ENCODE data around the gene TFEC. TPM values are rescaled to one million over a fixed set of nuclear protein-coding genes. Genes with fewer than 3 reads are reported as not detected.

Gene TFEC
- total and polyA plus RNA-seq, 10 of the 15 experiments (the other 5 are each of a cell fraction or from before 2014, with no cell fraction given) = 0.18 to 5.8 (median 2.4) TPM

DNA sequence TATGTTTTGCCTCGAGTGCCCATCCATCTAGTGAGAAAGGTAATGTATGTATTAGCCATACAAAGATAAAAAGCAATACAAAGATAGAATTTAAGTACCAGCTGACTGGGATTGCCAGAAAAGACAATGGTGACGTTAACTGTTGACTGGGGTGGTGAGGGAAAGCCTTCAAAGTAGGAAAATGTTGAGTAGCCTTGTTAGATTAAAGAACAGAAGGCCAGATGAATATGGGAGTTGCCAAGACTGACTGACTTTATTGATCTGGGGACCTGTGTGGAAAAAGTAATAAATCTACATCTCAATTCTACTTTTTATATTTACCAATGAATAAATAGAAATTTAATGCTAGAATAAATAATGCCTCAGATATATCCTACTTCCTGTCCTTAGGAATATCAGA is 97.7 kb downstream of the TFEC start:
- Histone ChIP-seq H3K4me2 (ENCODE audit: control insufficient read depth, insufficient read depth) (no peak overlapping the region), H4K20me1 (ENCODE audit: control insufficient read depth, insufficient read depth) (no peaks in the 10 kb centered on the region), H2AFZ (ENCODE audit: control insufficient read depth, low read depth, low read length) (no peak overlapping the region), H3K4me1 (ENCODE audit: control insufficient read depth, insufficient read depth, low read length) (no peaks in the 10 kb centered on the region), H3K27ac (ENCODE audit: control insufficient read depth, insufficient read depth) (no peak overlapping the region), H3K9ac (ENCODE audit: control insufficient read depth, insufficient read depth, low read length) (no peak overlapping the region), H3K9me3 (replicated peaks; ENCODE audit: control insufficient read depth, insufficient read depth, low read length) (no peaks in the 10 kb centered on the region), H3K27me3 (replicated peaks in 1 of 2; ENCODE audit: control insufficient read depth in 2 of 2, insufficient read depth in 2 of 2, low read length in 1 of 2) (no peaks in the 10 kb centered on the region), H3K79me2 (ENCODE audit: control insufficient read depth, insufficient read depth, low read length) (no peaks in the 10 kb centered on the region), H3K4me3 (no peak overlapping the region), H3K36me3 (ENCODE audit: control insufficient read depth in 2 of 2, insufficient read depth in 2 of 2, low read length in 1 of 2) (no peaks in the 10 kb centered on the region)
- POLR2A ChIA-PET = no interaction called here
- in situ Hi-C loops (cut with MboI) (no loop called here), intact Hi-C loops (cut with micrococcal nuclease; ENCODE audit: unreplicated experiment) (no loop called here)
- WGBS (ENCODE audit: insufficient coverage, insufficient replicate concordance, low lambda C conversion rate, missing lambda C conversion rate) = 1% methylated on average over 2 of the region's 2 CpGs
- ATAC-seq (no peak), FAIRE-seq (no peak), DNase-seq (ENCODE audit: low read depth, low spot score) (no peak)
- no TSS peak for BruUV-seq (replicated peaks)
- RAD21 ChIA-PET (ENCODE audit: unreplicated experiment) = no interaction called here
- SMC1A ChIA-PET (ENCODE audit: uncharacterized antibody, unreplicated experiment) = no interaction called here
- CTCF ChIA-PET = no interaction called here
- no peak for TF ChIP-seq ZBED1 (IDR thresholded peaks at IDR 0.05; ENCODE audit: borderline replicate concordance)
- TF ChIP-seq GATAD2B (conservative IDR thresholded peaks at IDR 0.05; ENCODE audit: low read depth) = no peak
- no peak for TF ChIP-seq MXI1 (IDR thresholded peaks at IDR 0.05; ENCODE audit: low read depth, low read length)
- no peak for TF ChIP-seq POLR2AphosphoS5 (IDR thresholded peaks at IDR 0.05; ENCODE audit: low read length)
- no peak for TF ChIP-seq CHD2 (IDR thresholded peaks at IDR 0.05; ENCODE audit: borderline replicate concordance, low read depth, low read length)
- TF ChIP-seq NRF1 (conservative IDR thresholded peaks at IDR 0.05; ENCODE audit: low read depth, low read length) = no peak
- TF ChIP-seq ZNF384 (IDR thresholded peaks at IDR 0.05; ENCODE audit: borderline replicate concordance, low read depth, low read length) = no peak
- no peak for TF ChIP-seq KDM1A (IDR thresholded peaks at IDR 0.05; ENCODE audit: borderline replicate concordance)
- no peak for TF ChIP-seq CREM (IDR thresholded peaks at IDR 0.05; ENCODE audit: low read depth)
- TF ChIP-seq, protein P1, sequence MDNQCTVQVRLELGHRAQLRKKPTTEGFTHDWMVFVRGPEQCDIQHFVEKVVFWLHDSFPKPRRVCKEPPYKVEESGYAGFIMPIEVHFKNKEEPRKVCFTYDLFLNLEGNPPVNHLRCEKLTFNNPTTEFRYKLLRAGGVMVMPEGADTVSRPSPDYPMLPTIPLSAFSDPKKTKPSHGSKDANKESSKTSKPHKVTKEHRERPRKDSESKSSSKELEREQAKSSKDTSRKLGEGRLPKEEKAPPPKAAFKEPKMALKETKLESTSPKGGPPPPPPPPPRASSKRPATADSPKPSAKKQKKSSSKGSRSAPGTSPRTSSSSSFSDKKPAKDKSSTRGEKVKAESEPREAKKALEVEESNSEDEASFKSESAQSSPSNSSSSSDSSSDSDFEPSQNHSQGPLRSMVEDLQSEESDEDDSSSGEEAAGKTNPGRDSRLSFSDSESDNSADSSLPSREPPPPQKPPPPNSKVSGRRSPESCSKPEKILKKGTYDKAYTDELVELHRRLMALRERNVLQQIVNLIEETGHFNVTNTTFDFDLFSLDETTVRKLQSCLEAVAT (IDR thresholded peaks at IDR 0.05) = no peak
- no peak for TF ChIP-seq POLR2AphosphoS2 (IDR thresholded peaks at IDR 0.05; ENCODE audit: low read depth, low read length)
- TF ChIP-seq, protein P2, sequence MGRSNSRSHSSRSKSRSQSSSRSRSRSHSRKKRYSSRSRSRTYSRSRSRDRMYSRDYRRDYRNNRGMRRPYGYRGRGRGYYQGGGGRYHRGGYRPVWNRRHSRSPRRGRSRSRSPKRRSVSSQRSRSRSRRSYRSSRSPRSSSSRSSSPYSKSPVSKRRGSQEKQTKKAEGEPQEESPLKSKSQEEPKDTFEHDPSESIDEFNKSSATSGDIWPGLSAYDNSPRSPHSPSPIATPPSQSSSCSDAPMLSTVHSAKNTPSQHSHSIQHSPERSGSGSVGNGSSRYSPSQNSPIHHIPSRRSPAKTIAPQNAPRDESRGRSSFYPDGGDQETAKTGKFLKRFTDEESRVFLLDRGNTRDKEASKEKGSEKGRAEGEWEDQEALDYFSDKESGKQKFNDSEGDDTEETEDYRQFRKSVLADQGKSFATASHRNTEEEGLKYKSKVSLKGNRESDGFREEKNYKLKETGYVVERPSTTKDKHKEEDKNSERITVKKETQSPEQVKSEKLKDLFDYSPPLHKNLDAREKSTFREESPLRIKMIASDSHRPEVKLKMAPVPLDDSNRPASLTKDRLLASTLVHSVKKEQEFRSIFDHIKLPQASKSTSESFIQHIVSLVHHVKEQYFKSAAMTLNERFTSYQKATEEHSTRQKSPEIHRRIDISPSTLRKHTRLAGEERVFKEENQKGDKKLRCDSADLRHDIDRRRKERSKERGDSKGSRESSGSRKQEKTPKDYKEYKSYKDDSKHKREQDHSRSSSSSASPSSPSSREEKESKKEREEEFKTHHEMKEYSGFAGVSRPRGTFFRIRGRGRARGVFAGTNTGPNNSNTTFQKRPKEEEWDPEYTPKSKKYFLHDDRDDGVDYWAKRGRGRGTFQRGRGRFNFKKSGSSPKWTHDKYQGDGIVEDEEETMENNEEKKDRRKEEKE (IDR thresholded peaks at IDR 0.05) = no peak
- TF ChIP-seq CBX5 (IDR thresholded peaks at IDR 0.05; ENCODE audit: low read depth) = no peak
- TF ChIP-seq, protein P3, sequence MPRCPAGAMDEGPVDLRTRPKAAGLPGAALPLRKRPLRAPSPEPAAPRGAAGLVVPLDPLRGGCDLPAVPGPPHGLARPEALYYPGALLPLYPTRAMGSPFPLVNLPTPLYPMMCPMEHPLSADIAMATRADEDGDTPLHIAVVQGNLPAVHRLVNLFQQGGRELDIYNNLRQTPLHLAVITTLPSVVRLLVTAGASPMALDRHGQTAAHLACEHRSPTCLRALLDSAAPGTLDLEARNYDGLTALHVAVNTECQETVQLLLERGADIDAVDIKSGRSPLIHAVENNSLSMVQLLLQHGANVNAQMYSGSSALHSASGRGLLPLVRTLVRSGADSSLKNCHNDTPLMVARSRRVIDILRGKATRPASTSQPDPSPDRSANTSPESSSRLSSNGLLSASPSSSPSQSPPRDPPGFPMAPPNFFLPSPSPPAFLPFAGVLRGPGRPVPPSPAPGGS (IDR thresholded peaks at IDR 0.05; ENCODE audit: borderline replicate concordance, insufficient read depth, low read depth, low read length, poor library complexity, severe bottlenecking) = no peak
- no peak for TF ChIP-seq WRNIP1 (IDR thresholded peaks at IDR 0.05; ENCODE audit: borderline replicate concordance, low read depth, low read length)
- no peak for TF ChIP-seq IKZF2 (IDR thresholded peaks at IDR 0.05)
